IMR-90 (cell line): Measurements from ENCODE around the gene PERM1. TPM values are rescaled to one million over a fixed set of nuclear protein-coding genes. Genes with fewer than 3 reads are reported as not detected.
A peak's percentile ranks its signal among the peaks of the same experiment; 100 is the strongest.

Source experiments
- ATAC-seq: fragments of 200-7000 bp; cut with Tn5 transposase; 2 replicates; pipeline ENCODE4 v1.9.1; 2020; ENCODE audit warnings: low read depth, mild to moderate bottlenecking, moderate library complexity
- BruUV-seq: library from RNA; stranded (reverse); fragments of 400-500 nt; replicated peaks from 2 replicates; lab custom pipeline; 2021; lab: Mats Ljungman, UMichigan
- CTCF ChIA-PET: fragments of 300-600 bp; formaldehyde crosslinking; extraction: SDS; loops from one replicate; lab custom pipeline; 2021; ENCODE audit warnings: antibody characterized with exemption; lab: Yijun Ruan, JAX
- POLR2A ChIA-PET: fragments of 300-600 bp; sonication (Branson Sonifier 250); formaldehyde crosslinking; loops from one replicate; lab custom pipeline; 2022; ENCODE audit warnings: antibody characterized with exemption; ENCODE audit not compliant: unreplicated experiment; lab: Charles Lee
- DNase-seq: peaks from one replicate; pipeline ENCODE4 v3.0.0; 2013
- H2AFZ ChIP-seq: replicated peaks from 2 replicates; pipeline ENCODE3; 2013; ENCODE audit warnings: low read length, mild to moderate bottlenecking; ENCODE audit not compliant: poor library complexity
- H2AK5ac ChIP-seq: 2 replicates; pipeline ENCODE4 v1.6.1; 2013; ENCODE audit warnings: low read depth, low read length, inconsistent platforms
- H2AK9ac ChIP-seq: replicated peaks from 2 replicates; pipeline ENCODE3; 2013; ENCODE audit warnings: mild to moderate bottlenecking, low read depth, low read length, moderate library complexity; ENCODE audit not compliant: poor library complexity
- H2BK120ac ChIP-seq: 2 replicates; pipeline ENCODE4 v1.6.1; 2013; ENCODE audit warnings: low read depth, low read length, inconsistent platforms
- H2BK15ac ChIP-seq: 3 replicates; pipeline ENCODE4 v1.6.1; 2013; ENCODE audit warnings: low read depth, low read length, inconsistent platforms
- H2BK20ac ChIP-seq: 2 replicates; pipeline ENCODE4 v1.6.1; 2013; ENCODE audit warnings: low read depth, mild to moderate bottlenecking, inconsistent platforms, low read length, moderate library complexity
- H2BK5ac ChIP-seq: 2 replicates; pipeline ENCODE4 v1.6.1; 2013; ENCODE audit warnings: mild to moderate bottlenecking, low read depth, low read length, inconsistent platforms; ENCODE audit not compliant: poor library complexity, severe bottlenecking
- H3K14ac ChIP-seq: replicated peaks from 2 replicates; pipeline ENCODE4 v1.6.1; 2013; ENCODE audit warnings: low read depth, low read length, inconsistent platforms
- H3K18ac ChIP-seq: 2 replicates; pipeline ENCODE4 v1.6.1; 2013; ENCODE audit warnings: low read depth, low read length, control low read depth
- H3K23ac ChIP-seq: 2 replicates; pipeline ENCODE4 v1.6.1; 2013; ENCODE audit warnings: low read depth, low read length, inconsistent platforms
- H3K27ac ChIP-seq: 2 replicates; pipeline ENCODE4 v1.5.1; 2013; ENCODE audit warnings: mild to moderate bottlenecking, control low read depth, low read length; ENCODE audit not compliant: insufficient read depth
- H3K27me3 ChIP-seq: 2 replicates; pipeline ENCODE4 v1.6.1; 2013; ENCODE audit warnings: low read length; ENCODE audit not compliant: control insufficient read depth, insufficient read depth
- H3K36me3 ChIP-seq: 2 replicates; pipeline ENCODE4 v1.6.1; 2013; ENCODE audit warnings: low read length, mixed read lengths; ENCODE audit not compliant: control insufficient read depth, insufficient read depth
- H3K4ac ChIP-seq: 2 replicates; pipeline ENCODE4 v1.6.1; 2013; ENCODE audit warnings: low read depth, low read length, inconsistent platforms
- H3K4me1 ChIP-seq: 2 replicates; pipeline ENCODE4 v1.6.1; 2013; ENCODE audit warnings: low read length, mixed read lengths; ENCODE audit not compliant: control insufficient read depth, insufficient read depth
- H3K4me2 ChIP-seq: 2 replicates; pipeline ENCODE4 v1.6.1; 2013; ENCODE audit warnings: low read depth, mild to moderate bottlenecking, control low read depth, low read length, moderate library complexity
- H3K4me3 ChIP-seq: 2 replicates; pipeline ENCODE4 v1.5.1; 2013; ENCODE audit warnings: low read depth, mild to moderate bottlenecking, control low read depth, low read length, moderate library complexity; ENCODE audit not compliant: insufficient read depth
- H3K56ac ChIP-seq: 2 replicates; pipeline ENCODE4 v1.6.1; 2013; ENCODE audit warnings: low read length, inconsistent platforms; ENCODE audit not compliant: insufficient read depth; ENCODE audit errors: extremely low read depth
- H3K79me1 ChIP-seq, 2 experiments: 2 replicates each; pipeline ENCODE4 v1.6.1; 2013; ENCODE audit warnings: low read length in 2 of 2, inconsistent platforms in 1 of 2, low read depth in 1 of 2
- H3K9ac ChIP-seq: 2 replicates; pipeline ENCODE4 v1.6.1; 2013; ENCODE audit warnings: low read depth, low read length, control low read depth
- H3K9me1 ChIP-seq: 2 replicates; pipeline ENCODE4 v1.6.1; 2013; ENCODE audit warnings: low read length, inconsistent platforms; ENCODE audit not compliant: insufficient read depth
- H3K9me3 ChIP-seq: 2 replicates; pipeline ENCODE4 v1.6.1; 2013; ENCODE audit warnings: low read length; ENCODE audit not compliant: control insufficient read depth, insufficient read depth
- H4K20me1 ChIP-seq: 2 replicates; pipeline ENCODE4 v1.6.1; 2013; ENCODE audit warnings: low read length, inconsistent platforms; ENCODE audit not compliant: insufficient read depth
- H4K5ac ChIP-seq: 2 replicates; pipeline ENCODE4 v1.6.1; 2013; ENCODE audit warnings: mild to moderate bottlenecking, low read depth, low read length, control low read depth
- H4K8ac ChIP-seq, 2 experiments: 2 replicates each; pipeline ENCODE4 v1.6.1; 2013; ENCODE audit warnings: low read depth in 2 of 2, low read length in 2 of 2, control low read depth in 1 of 2, inconsistent platforms in 1 of 2
- H4K91ac ChIP-seq: 2 replicates; pipeline ENCODE4 v1.6.1; 2013; ENCODE audit warnings: low read depth, low read length, inconsistent platforms; ENCODE audit not compliant: insufficient read depth
- BHLHE40 ChIP-seq: fragments of 150-350 bp; IDR thresholded peaks from 2 replicates; pipeline ENCODE4 v1.6.1; 2016; ENCODE audit warnings: mild to moderate bottlenecking, low read depth, low read length
- CEBPB ChIP-seq: IDR thresholded peaks from 2 replicates; pipeline ENCODE4 v1.6.1; 2012; ENCODE audit warnings: low read depth, low read length, improper control_type of control experiment
- POLR2A ChIP-seq: IDR thresholded peaks from 2 replicates; pipeline ENCODE4 v1.6.1; 2012; ENCODE audit warnings: mild to moderate bottlenecking, low read depth, low read length
- WGBS, 2 experiments: methylation state at CpG; one replicate each; pipeline versions ENCODE4 v1.1.5 to v1.1.7; 2013; ENCODE audit warnings: missing lambda C conversion rate in 2 of 2; ENCODE audit not compliant: insufficient read length in 1 of 2; ENCODE audit errors: extremely low coverage in 2 of 2; 5-methylcytosine and 5-hydroxymethylcytosine counted together
- dilution Hi-C: fragments of 300-500 bp; cut with HindIII; formaldehyde crosslinking; loops from one replicate; pipeline ENCODE4 v1.14.3; 2018; ENCODE audit warnings: low sequenced_read_pairs; ENCODE audit not compliant: unreplicated experiment
- in situ Hi-C: fragments of 300-500 bp; cut with MboI; formaldehyde crosslinking; loops from 3 replicates; pipeline ENCODE4 v1.14.3; 2019; ENCODE audit warnings: low sequenced_read_pairs, inconsistent platforms, mixed read lengths
- intact Hi-C: fragments of 100-400 bp; cut with micrococcal nuclease; formaldehyde crosslinking; loops from 2 replicates; pipeline ENCODE4 v1.10.0; 2022
- polyA plus RNA-seq, 3 experiments: library from polyadenylated mRNA; depleted of rRNA; stranded (reverse); fragments of >200 nt; gene quantifications; 2 replicates each; pipeline ENCODE4 v1.2.3, GENCODE V29; 2012; ENCODE audit warnings: low replicate concordance in 1 of 3
- total RNA-seq: library from RNA; depleted of rRNA; stranded (reverse); fragments of >200 nt; gene quantifications from 2 replicates; pipeline ENCODE4 v1.2.3, GENCODE V29; 2012

Gene PERM1
- total and polyA plus RNA-seq, 2 of the 4 experiments (the other 2 are of a cell fraction): not detected

GRCh38 chr1:998745-998994 is 16.8 kb upstream of the PERM1 start:
- Histone ChIP-seq H3K9me3 (no peaks in the 10 kb centered on the region), H4K20me1 (peaks cover 9% of the 10 kb centered on the region; the same call in 1 of the 2 replicates), H3K4ac (peak overlapping the region; percentile 43; the same call in 1 of the 2 replicates), H2BK20ac (no peak overlapping the region), H2AK5ac (no peak overlapping the region), H2AK9ac (peak overlapping the region; percentile 90), H2AFZ (peak overlapping the region; percentile 89), H3K79me1 (peaks cover 9 to 35% of the 10 kb centered on the region in 2 experiments; a peak in 3 of 4 replicates), H3K4me3 (peak overlapping the region; percentile 59), H3K27ac (peak overlapping the region; percentile 25; the same call in 1 of the 2 replicates), H3K23ac (no peak overlapping the region), H4K91ac (no peak overlapping the region), H2BK5ac (no peak overlapping the region), H2BK120ac (no peak overlapping the region), H3K9me1 (no peaks in the 10 kb centered on the region), H2BK15ac (no peak overlapping the region), H3K4me2 (peak overlapping the region; percentile 79), H3K56ac (no peak overlapping the region), H3K27me3 (no peaks in the 10 kb centered on the region), H4K8ac (peak overlapping the region in 1 of 2 experiments; percentile 47; a peak in 1 of 4 replicates), H3K36me3 (no peaks in the 10 kb centered on the region), H3K9ac (peak overlapping the region; percentile 68), H3K14ac (peak overlapping the region; percentile 63; the same call in 1 of the 2 replicates), H4K5ac (no peak overlapping the region), H3K18ac (0 out of 2 replicates have a peak overlapping the region, but pooled peaks have one; percentile 32), H3K4me1 (peaks cover 4% of the 10 kb centered on the region; the same call in 1 of the 2 replicates)
- dilution Hi-C loops: no loop called here
- ChIA-PET CTCF (interaction anchor here (0.8 kb wide), 1 partner anchor 14 kb away, joined by 4 read pairs; no protein-coding TSS in a partner anchor), POLR2A (no interaction called here)
- peak; percentile 41 for DNase-seq
- ATAC-seq: no peak
- no CpG with 5 or more reads among the region's 27 CpGs for WGBS, 2 experiments
- intact Hi-C loops: no loop called here
- in situ Hi-C loops: no loop called here
- TF ChIP-seq POLR2A (no peak; the same call in 1 of the 2 replicates), CEBPB (no peak), BHLHE40 (no peak)
- BruUV-seq: no TSS peak
